GM21423 (cell line): ENCODE results near the gene SMIM38.

ENCODE experiments used
- ATAC-seq: cut with Tn5 transposase; IDR thresholded peaks from one replicate; pipeline ENCODE4 v1.9.1; 2021; ENCODE audit warnings: mild to moderate bottlenecking, moderate library complexity; ENCODE audit not compliant: unreplicated experiment

The SMIM38 gene

GRCh38 chr11:69200331-69201065 is 44.8 kb downstream of the SMIM38 start:
- ATAC-seq, result no peak

GRCh38 chr11:69201066-69201365 is 45.3 kb downstream of the SMIM38 start:
- no peak for ATAC-seq

GRCh38 chr11:69201764-69202370 is 46.1 kb downstream of the SMIM38 start:
- no peak for ATAC-seq

- no peak for ATAC-seq
These were observed 46.9 kb downstream of the SMIM38 start for GRCh38 chr11:69202511-69203221.

GRCh38 chr11:69203381-69203780 is 47.6 kb downstream of the SMIM38 start:
- no peak for ATAC-seq

GRCh38 chr11:69203901-69204245 is 48.1 kb downstream of the SMIM38 start:
- ATAC-seq, result no peak

GRCh38 chr11:69204246-69204940 is 48.7 kb downstream of the SMIM38 start:
- no peak for ATAC-seq

- no peak for ATAC-seq
These were observed 49.4 kb downstream of the SMIM38 start for GRCh38 chr11:69204941-69205742.
